Peyer's patch (tissue), 4 donors: Measurements from ENCODE around the gene AOPEP.

Experiments
- CTCF ChIP-seq, 6 experiments: fragments of 450-650 bp in 4 of 6; fragments of 200-600 bp in 2 of 6; sonication (generic) in 1 of 6; IDR thresholded peaks; one replicate each; pipeline ENCODE4 v1.5.1; 2017 to 2019; ENCODE audit warnings: antibody characterized with exemption in 6 of 6, mild to moderate bottlenecking in 3 of 6, moderate library complexity in 1 of 6
- POLR2A ChIP-seq, 2 donors: fragments of 450-650 bp; IDR thresholded peaks; one replicate each; pipeline ENCODE4 v1.5.1; 2017; ENCODE audit warnings: antibody characterized with exemption in 2 of 2, mild to moderate bottlenecking in 2 of 2, moderate library complexity in 2 of 2

DNA sequence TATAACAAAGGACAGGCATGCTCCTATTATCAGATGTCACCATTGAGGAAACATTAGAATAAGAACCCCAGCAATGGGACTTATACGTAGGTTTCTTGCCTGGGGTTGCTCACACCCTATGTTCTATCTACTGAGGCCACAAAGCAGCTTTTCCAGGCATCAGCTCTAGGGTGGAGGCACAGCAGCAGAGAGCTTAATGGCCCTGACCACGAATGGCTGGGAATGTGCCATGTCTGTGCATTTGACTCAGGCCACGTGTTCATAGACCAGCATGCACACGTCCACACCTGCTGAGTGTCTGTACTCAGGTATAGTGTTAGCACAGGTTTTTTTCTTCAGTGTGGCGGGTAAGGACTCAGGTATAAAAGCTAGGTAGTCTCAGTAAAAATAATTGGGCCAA is 129.4 kb downstream of the AOPEP start:
- no peak for TF ChIP-seq POLR2A (IDR thresholded peaks at IDR 0.05)
- TF ChIP-seq CTCF (IDR thresholded peaks at IDR 0.05), result no peak
